OCI-LY1 (cell line): Measurements from ENCODE around the gene SYT1.

Experiments used
- H2AFZ ChIP-seq: fragments of 200-600 bp; sonication (generic), shearing (Covaris generic); 2 replicates; pipeline ENCODE4 v1.6.0; 2014; ENCODE audit warnings: antibody characterized with exemption, mild to moderate bottlenecking, low read length
- H3F3A ChIP-seq: fragments of 200-600 bp; sonication (generic), shearing (Covaris generic); 2 replicates; pipeline ENCODE4 v1.6.0; 2014; ENCODE audit warnings: mild to moderate bottlenecking, antibody characterized with exemption, low read length, moderate library complexity; ENCODE audit not compliant: insufficient read depth
- H3K27ac ChIP-seq: fragments of 200-600 bp; sonication (generic); 2 replicates; pipeline ENCODE4 v1.5.1; 2014; ENCODE audit warnings: low read length, mixed run types, mild to moderate bottlenecking, low read depth; ENCODE audit not compliant: poor library complexity, severe bottlenecking
- H3K27me3 ChIP-seq: fragments of 200-600 bp; sonication (generic); 2 replicates; pipeline ENCODE4 v1.6.0; 2014; ENCODE audit warnings: antibody characterized with exemption, mild to moderate bottlenecking, low read length, moderate library complexity; ENCODE audit not compliant: insufficient read depth
- H3K36me3 ChIP-seq: fragments of 200-600 bp; sonication (generic); 2 replicates; pipeline ENCODE4 v1.6.1; 2014; ENCODE audit warnings: mild to moderate bottlenecking, antibody characterized with exemption, low read length, moderate library complexity, mixed read lengths; ENCODE audit not compliant: insufficient read depth
- H3K4me1 ChIP-seq: fragments of 200-600 bp; sonication (generic); 2 replicates; pipeline ENCODE4 v1.5.1; 2014; ENCODE audit warnings: mild to moderate bottlenecking, low read length, moderate library complexity; ENCODE audit not compliant: insufficient read depth, severe bottlenecking
- H3K4me2 ChIP-seq: fragments of 200-600 bp; sonication (generic), shearing (Covaris generic); 2 replicates; pipeline ENCODE4 v1.6.1; 2014; ENCODE audit warnings: low read length
- H3K4me3 ChIP-seq: fragments of 200-600 bp; sonication (generic); 2 replicates; pipeline ENCODE4 v1.5.1; 2014; ENCODE audit warnings: low read length, low read depth, mild to moderate bottlenecking, mixed read lengths; ENCODE audit not compliant: poor library complexity, severe bottlenecking
- H3K79me2 ChIP-seq: fragments of 200-600 bp; shearing (Covaris generic); 2 replicates; pipeline ENCODE4 v1.6.1; 2016; ENCODE audit warnings: mixed run types, low read length, mixed read lengths; ENCODE audit not compliant: insufficient read depth
- H3K9ac ChIP-seq: fragments of 200-600 bp; sonication (generic), shearing (Covaris generic); 2 replicates; pipeline ENCODE4 v1.6.1; 2014; ENCODE audit warnings: mild to moderate bottlenecking, low read length, mixed read lengths
- H3K9me2 ChIP-seq: fragments of 200-600 bp; sonication (generic), shearing (Covaris generic); 2 replicates; pipeline ENCODE4 v1.6.1; 2014; ENCODE audit warnings: low read depth, mild to moderate bottlenecking, low read length, mixed read lengths
- H3K9me3 ChIP-seq: fragments of 200-600 bp; shearing (Covaris generic); 2 replicates; pipeline ENCODE4 v1.6.1; 2014; ENCODE audit warnings: low read length, mixed read lengths
- H4K20me1 ChIP-seq: fragments of 200-600 bp; sonication (generic), shearing (Covaris generic); 2 replicates; pipeline ENCODE4 v1.6.0; 2016; ENCODE audit warnings: mild to moderate bottlenecking, low read length; ENCODE audit not compliant: insufficient read depth
- CTCF ChIP-seq: fragments of 200-600 bp; sonication (generic), shearing (Covaris generic); IDR thresholded peaks from 2 replicates; pipeline ENCODE4 v1.5.1; 2017; ENCODE audit warnings: mild to moderate bottlenecking, antibody characterized with exemption, low read length, moderate library complexity, mixed read lengths
- EZH2 ChIP-seq: fragments of 200-600 bp; sonication (generic), shearing (Covaris generic); IDR thresholded peaks from 2 replicates; pipeline ENCODE4 v1.8.0; 2017; ENCODE audit warnings: borderline replicate concordance, mixed run types, mild to moderate bottlenecking, antibody characterized with exemption, low read length, moderate library complexity, mixed read lengths

The SYT1 gene

GRCh38 chr12:79191391-79191790, 326.8 kb downstream of the SYT1 start:
- H3K79me2 ChIP-seq: no peaks in the 10 kb centered on the region
- no peak overlapping the region for H3K4me3 ChIP-seq
- no peaks in the 10 kb centered on the region for H4K20me1 ChIP-seq
- H3K9me3 ChIP-seq: no peaks in the 10 kb centered on the region
- H2AFZ ChIP-seq: no peak overlapping the region
- no peak overlapping the region for H3K9ac ChIP-seq
- TF ChIP-seq CTCF (no peak), EZH2 (no peak)
- no peaks in the 10 kb centered on the region for H3F3A ChIP-seq
- no peaks in the 10 kb centered on the region for H3K4me1 ChIP-seq
- no peaks in the 10 kb centered on the region for H3K27me3 ChIP-seq
- H3K36me3 ChIP-seq: no peaks in the 10 kb centered on the region
- no peak overlapping the region for H3K27ac ChIP-seq
- H3K9me2 ChIP-seq: no peaks in the 10 kb centered on the region
- H3K4me2 ChIP-seq: no peak overlapping the region

GRCh38 chr12:79194595-79194994, 330.0 kb downstream of the SYT1 start:
- H3F3A ChIP-seq: no peaks in the 10 kb centered on the region
- H3K27ac ChIP-seq: no peak overlapping the region
- no peak overlapping the region for H3K9ac ChIP-seq
- H3K36me3 ChIP-seq: no peaks in the 10 kb centered on the region
- H3K4me2 ChIP-seq: no peak overlapping the region
- no peaks in the 10 kb centered on the region for H3K27me3 ChIP-seq
- no peaks in the 10 kb centered on the region for H3K4me1 ChIP-seq
- TF ChIP-seq CTCF: no peak
- no peak for TF ChIP-seq EZH2
- H4K20me1 ChIP-seq: no peaks in the 10 kb centered on the region
- no peak overlapping the region for H2AFZ ChIP-seq
- no peak overlapping the region for H3K4me3 ChIP-seq
- H3K9me2 ChIP-seq: no peaks in the 10 kb centered on the region
- no peaks in the 10 kb centered on the region for H3K9me3 ChIP-seq
- H3K79me2 ChIP-seq: no peaks in the 10 kb centered on the region

- Histone ChIP-seq H3K36me3 (no peaks in the 10 kb centered on the region), H3K27ac (no peak overlapping the region), H3F3A (no peaks in the 10 kb centered on the region), H2AFZ (no peak overlapping the region), H3K9ac (no peak overlapping the region), H4K20me1 (no peaks in the 10 kb centered on the region), H3K4me2 (no peak overlapping the region), H3K79me2 (no peaks in the 10 kb centered on the region), H3K9me2 (no peaks in the 10 kb centered on the region), H3K9me3 (no peaks in the 10 kb centered on the region), H3K4me3 (no peak overlapping the region), H3K27me3 (no peaks in the 10 kb centered on the region), H3K4me1 (no peaks in the 10 kb centered on the region)
- TF ChIP-seq CTCF (no peak), EZH2 (no peak)
Measured at GRCh38 chr12:79199166-79199565, 334.6 kb downstream of the SYT1 start.
